NCI-H146 (cell line): ENCODE results near the gene GSTT4.
"Not testable (repeated sequence)": the region's sequence is repeated elsewhere in the genome, so short reads cannot be mapped to it uniquely, and the experiment has no call there.

Source experiments
- DNase-seq: peaks from one replicate; lab custom pipeline; 2025; lab: John Stamatoyannopoulos, UW

Gene GSTT4

DNA sequence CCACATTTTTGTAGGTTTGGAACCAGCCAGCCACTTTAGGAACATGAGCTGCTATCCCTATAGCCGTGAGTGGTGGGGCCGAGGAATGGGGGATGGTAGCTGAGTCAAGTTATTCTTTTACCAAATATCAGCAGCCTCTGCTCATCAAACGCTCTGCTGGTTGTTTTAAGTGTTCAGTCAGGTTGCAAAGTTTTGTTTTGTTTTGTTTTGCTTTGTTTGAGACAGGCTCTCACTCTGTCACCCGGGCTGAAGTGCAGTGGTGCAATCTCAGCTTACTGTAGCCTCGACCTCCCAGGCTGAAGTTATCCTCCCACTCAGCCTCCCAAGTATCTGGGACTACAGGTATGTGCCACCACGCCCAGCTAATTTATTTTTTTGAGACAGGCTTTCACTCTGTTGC lies 20.2 kb upstream of the GSTT4 start:
- DNase-seq = no peak

- DNase-seq = no peak
Measured at GRCh38 chr22:24024354-24024753, 19.1 kb upstream of the GSTT4 start.

DNA sequence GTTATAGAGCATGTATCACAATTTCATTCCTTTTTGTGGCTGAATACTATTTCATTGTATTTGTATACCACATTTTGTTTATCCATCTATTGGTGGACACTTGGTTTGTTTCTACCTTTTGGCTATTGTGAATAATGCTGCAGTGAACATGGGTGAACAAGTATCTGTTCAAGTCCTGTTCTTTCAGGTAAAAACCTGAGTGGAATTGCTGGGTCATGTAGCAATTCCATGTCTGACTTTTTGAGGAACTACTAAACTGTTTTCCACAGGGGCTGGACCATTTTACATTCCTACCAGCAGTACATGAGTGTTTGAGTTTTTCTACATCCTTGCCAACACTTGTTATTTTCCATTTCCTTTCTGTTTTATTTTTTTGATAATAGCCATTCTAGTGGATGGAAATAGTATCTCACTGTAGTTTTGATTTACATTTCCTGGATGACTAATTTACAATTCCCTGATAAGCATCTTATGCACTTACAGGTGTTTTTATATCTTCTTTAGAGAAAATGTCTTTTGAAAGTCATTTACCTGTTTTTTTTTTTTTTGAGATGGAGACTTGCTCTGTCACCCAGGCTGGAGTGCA lies 18.0 kb upstream of the GSTT4 start:
- no peak for DNase-seq

- DNase-seq = no peak
Measured at GRCh38 chr22:24021304-24021703, 16.1 kb upstream of the GSTT4 start.

DNA sequence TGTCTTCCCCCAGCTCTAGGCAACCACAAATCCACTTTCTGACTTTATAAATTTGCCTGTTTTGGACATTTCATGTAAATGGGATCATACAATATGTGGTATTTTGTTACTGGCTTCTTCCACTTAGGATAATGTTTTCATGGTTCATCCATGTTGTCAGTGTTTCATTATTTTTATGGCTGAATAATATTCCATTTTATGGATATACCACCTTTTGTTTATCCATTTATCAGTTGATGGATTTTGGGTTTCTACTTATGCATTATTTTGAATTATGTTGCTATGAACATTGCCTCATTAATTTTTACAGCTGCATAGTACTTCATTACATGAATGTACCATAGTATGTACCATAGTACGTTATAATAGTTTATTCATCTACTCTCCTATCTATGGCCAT lies 10.9 kb upstream of the GSTT4 start:
- DNase-seq = no peak

DNA sequence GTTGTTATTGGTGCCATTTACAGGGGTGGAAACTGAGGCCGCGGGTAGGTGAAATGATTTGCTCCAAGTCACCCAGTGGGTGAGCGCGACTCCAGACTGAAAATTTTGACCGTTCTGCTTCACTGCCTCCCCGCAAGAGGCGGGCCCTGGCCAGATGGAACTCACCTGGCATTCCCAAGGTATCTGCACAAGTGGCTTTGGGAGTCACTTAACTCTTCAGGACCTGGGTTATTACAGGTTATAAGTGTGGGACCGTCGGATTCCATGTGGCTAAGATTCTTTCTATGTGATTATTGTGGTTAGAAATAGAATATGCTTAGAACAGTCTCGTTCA lies 6.4 kb upstream of the GSTT4 start:
- DNase-seq = peak; percentile 42

GRCh38 chr22:24010018-24010391 lies 4.8 kb upstream of the GSTT4 start:
- no peak for DNase-seq

- DNase-seq = no peak
Measured at GRCh38 chr22:24009227-24010017, 4.2 kb upstream of the GSTT4 start.

GRCh38 chr22:24008381-24009226 lies 3.4 kb upstream of the GSTT4 start:
- DNase-seq = no peak

GRCh38 chr22:24008022-24008283 lies 2.7 kb upstream of the GSTT4 start:
- DNase-seq = no peak

- DNase-seq = no peak
Measured at GRCh38 chr22:24007253-24008021, 2.2 kb upstream of the GSTT4 start.

DNA sequence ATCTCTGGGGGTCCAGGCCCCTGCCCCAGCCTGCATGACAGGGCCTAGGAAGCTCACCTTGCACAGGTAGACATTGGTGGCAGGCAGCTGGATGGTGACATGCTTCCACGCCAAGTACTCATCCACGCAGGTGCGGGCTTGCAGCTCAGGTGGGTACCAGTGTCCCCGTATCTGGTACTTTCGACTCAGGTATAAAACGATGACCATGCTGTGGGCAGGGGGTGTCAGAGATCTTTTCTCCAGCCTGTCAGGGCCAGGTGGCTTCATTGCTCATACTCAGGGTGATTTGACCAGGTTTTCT lies 1.6 kb upstream of the GSTT4 start:
- DNase-seq = no peak

- DNase-seq = no peak
Measured at GRCh38 chr22:24006207-24006913, 1.1 kb upstream of the GSTT4 start.

DNA sequence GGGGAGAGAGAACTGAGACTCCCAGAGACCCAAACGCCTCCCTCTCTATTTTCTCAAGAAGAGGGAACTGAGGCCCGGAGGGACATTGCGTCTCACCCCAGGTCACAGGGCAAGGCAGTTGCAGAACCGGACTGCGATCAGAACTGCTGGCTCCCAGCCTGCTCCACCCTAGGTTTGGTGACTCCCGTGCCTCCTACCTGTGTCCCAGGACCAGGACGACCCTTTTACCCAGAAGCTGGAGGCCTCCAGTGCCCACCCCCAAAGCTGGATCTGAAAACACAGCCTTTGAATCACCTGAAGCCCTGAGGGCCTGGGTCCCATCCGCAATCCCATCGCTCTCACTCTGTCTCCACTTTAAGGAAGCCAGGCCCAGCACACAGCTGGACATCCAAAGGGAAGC lies 1.4 kb downstream of the GSTT4 start:
- no peak for DNase-seq

DNA sequence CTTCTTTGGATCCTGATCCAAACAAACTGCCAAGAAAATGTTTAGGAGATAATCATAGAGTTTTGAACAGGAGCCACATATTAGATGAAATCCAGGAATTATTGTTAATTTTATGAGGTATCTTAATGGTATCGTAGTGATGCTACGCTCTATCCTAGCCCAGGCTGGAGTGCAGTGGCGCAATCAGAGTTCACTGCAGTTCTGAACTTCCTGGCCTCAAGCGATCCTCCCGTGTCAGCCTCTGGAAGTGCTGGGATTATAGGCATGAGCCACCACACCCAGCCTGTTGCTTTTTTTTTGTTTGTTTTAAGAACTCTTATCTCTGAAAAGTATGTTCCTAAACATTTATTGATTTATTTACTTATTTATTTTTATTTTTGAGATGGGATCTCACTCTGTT lies 2.4 kb downstream of the GSTT4 start:
- DNase-seq = no peak

- no peak for DNase-seq
Measured at GRCh38 chr22:24002272-24002671, 3.0 kb downstream of the GSTT4 start.

DNA sequence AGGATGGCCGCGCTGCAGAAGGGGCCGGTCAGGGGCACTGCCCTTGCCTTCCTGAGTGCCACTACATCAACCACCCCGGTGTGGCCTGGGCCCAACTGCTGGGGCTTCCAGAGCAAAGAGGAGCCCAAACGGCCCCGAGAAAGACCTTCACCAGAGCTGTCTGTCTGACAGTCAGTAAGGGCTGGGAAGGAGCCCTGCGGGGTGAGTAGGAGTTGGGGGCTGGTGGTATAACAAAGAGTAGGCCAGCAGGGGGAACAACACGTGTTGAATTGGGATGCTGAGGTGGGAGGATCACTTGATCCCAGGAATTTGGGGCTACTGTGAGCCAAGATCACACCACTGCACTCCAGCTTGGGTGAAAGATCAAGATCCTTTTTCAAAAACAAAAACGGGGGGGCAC lies 3.9 kb downstream of the GSTT4 start:
- no peak for DNase-seq

DNA sequence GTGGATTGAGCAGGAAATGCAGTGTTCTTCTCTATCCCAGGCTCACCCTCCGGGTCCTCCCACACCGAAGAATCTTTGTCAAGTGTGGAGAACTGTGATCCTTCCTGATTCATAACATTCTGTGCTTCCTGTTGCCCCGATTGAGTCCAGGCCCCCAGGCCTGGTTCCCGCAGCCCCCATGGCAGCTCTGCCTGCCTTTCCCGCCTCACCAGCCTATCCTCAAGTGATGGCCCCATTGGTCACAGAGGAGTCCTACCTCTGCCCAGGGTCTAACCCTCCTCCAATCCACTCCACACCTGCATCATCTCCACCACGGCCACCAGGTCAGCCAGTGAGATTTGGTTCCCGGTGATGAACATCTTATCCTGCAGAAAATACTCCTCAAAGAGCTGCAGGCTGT lies 5.5 kb downstream of the GSTT4 start:
- not testable (repeated sequence) for DNase-seq

- no peak for DNase-seq
Measured at GRCh38 chr22:23997092-23997491, 8.2 kb downstream of the GSTT4 start.

GRCh38 chr22:23993581-23994177 lies 11.6 kb downstream of the GSTT4 start:
- not testable (repeated sequence) for DNase-seq

- DNase-seq = not testable (repeated sequence)
Measured at GRCh38 chr22:23993080-23993479, 12.2 kb downstream of the GSTT4 start.
